ENCODE results near the gene LAMC3.

DNA sequence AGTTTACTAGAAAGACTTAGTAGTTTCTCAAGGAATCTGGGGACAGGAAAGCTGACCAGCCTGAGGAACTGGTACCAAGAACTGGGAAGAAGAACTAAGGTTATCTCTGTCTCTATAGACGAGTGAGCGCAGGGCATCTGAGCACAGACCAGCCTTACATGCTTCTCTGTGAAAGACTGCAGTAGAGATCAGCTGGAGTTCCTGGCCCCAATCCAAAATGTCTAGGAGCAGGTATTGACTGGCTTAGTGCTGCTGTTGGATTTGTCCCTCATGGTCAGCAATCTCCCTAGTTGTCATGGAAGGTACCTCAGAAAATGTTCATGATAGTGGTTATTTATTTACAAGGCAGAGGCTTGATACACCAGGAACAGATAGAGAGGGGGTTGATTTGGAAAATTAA, 129.7 kb downstream of the LAMC3 start:
- TF ChIP-seq CTCF (IDR thresholded peaks at IDR 0.05; ENCODE audit: insufficient read depth, low read depth, low read length) (no peak), EZH2 (IDR thresholded peaks at IDR 0.05; ENCODE audit: insufficient read depth, low read length) (no peak)

All from astrocyte (in vitro differentiated cells and primary cell).